ENCODE results near the gene FSCN2.

The FSCN2 gene

DNA sequence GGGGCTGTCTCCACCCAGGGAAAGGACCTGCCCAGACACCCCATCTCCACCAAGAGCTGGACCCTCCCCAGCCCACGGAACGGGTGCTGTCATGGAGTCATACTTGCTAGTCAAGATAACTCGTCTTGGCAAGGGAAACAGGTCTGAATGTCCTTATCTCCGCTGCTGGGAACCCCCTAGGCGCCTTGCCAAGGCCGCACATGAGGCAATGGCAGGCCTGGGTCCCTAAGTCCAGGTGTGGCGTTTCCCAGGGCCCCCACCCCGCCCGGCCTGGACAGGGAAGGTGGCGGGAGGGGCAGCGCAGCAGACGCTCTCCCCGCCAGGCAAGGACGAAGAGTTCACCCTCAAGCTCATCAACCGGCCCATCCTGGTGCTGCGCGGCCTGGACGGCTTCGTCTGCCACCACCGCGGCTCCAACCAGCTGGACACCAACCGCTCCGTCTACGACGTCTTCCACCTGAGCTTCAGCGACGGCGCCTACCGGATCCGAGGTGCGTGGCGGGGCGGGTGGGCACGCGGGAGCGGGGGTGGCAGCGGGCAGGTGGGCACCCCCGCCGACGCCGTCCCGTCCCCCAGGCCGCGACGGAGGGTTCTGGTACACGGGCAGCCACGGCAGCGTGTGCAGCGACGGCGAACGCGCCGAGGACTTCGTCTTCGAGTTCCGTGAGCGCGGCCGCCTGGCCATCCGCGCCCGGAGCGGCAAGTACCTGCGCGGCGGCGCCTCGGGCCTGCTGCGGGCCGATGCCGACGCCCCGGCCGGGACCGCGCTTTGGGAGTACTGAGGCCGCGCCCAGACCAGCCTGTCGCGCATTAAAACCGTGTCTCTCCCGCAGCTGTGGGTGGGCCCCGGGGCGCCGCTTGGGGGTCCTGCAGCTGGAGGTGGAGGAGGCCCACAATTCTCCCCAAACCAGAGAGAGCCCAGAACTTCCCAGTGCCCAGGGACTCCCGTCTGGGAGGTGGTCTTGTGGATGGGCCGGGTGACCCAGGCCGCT, 8.4 kb downstream of the FSCN2 start:
- FAIRE-seq, result no peak
- DNase-seq (ENCODE audit: insufficient read length, low spot score), result no peak
- TF ChIP-seq, protein P1, sequence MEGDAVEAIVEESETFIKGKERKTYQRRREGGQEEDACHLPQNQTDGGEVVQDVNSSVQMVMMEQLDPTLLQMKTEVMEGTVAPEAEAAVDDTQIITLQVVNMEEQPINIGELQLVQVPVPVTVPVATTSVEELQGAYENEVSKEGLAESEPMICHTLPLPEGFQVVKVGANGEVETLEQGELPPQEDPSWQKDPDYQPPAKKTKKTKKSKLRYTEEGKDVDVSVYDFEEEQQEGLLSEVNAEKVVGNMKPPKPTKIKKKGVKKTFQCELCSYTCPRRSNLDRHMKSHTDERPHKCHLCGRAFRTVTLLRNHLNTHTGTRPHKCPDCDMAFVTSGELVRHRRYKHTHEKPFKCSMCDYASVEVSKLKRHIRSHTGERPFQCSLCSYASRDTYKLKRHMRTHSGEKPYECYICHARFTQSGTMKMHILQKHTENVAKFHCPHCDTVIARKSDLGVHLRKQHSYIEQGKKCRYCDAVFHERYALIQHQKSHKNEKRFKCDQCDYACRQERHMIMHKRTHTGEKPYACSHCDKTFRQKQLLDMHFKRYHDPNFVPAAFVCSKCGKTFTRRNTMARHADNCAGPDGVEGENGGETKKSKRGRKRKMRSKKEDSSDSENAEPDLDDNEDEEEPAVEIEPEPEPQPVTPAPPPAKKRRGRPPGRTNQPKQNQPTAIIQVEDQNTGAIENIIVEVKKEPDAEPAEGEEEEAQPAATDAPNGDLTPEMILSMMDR (IDR thresholded peaks at IDR 0.05; ENCODE audit: insufficient read depth, missing control alignments), result no peak

DNA sequence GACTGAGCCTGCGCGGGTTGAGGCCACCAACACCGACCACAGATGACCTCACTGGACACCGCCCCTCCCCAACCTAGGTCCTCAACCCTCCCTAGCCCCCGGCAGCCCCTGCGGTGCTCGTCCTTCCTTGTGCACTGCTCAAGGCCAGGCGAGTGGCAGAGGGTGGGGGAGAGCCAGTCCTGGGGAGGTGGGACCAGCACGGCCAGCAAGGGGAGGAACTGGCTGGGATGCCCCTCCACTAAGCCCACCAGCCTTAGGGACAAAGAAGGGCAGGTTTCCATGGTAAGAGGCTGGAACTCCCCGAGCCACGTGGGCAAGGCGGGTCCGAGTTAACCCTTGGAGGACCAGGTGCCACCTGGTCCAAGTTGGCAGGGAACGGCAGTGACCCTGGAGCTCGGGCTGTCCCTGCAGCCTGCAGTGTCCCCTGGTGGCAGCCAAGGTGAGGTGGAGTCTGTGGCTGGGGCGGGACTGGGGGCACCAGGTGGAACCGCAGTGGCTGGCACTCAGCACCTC, 9.2 kb downstream of the FSCN2 start:
- TF ChIP-seq, protein P1 (IDR thresholded peaks at IDR 0.05; ENCODE audit: insufficient read depth, missing control alignments), result peak; percentile 44
- peak; percentile 85 for DNase-seq (ENCODE audit: insufficient read length, low spot score)
- FAIRE-seq, result no peak

DNA sequence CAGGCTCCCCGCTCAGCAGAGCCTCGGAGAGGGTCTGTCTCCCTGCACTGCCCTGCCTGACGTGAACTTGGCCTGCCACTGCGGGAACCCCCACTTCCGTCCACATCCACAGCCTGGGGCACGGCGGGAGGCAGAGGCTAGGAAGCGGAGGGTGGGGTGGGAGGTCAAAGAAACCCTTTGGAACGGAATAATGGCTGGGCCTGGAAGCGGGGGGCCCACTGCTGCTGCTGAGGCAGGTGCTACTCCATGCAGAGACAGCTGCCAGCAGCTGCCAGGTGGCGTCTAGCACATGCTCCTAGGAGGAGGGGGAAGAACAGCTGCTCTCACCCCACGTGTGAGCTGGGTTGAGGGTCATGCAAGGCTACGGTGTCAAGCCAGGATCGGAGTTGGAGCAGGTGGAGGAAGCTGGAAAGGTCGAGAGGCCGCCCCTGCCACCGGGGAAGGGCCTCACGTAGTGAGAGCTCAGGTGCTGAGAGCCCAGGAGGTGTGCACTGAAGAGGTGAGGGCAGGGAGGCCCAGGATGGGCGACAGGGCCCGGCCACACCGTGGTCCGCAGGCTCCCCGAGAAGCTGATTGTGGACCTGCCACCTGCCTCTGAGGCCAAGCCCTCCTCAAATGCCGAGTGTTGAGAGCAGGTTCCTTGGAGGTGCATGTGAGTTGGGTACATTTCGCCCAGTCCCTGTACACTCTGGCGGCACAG, 9.8 kb downstream of the FSCN2 start:
- TF ChIP-seq, protein P1 (IDR thresholded peaks at IDR 0.05; ENCODE audit: insufficient read depth, missing control alignments), result no peak
- DNase-seq (ENCODE audit: insufficient read length, low spot score) (peak; percentile 70), FAIRE-seq (no peak)

DNA sequence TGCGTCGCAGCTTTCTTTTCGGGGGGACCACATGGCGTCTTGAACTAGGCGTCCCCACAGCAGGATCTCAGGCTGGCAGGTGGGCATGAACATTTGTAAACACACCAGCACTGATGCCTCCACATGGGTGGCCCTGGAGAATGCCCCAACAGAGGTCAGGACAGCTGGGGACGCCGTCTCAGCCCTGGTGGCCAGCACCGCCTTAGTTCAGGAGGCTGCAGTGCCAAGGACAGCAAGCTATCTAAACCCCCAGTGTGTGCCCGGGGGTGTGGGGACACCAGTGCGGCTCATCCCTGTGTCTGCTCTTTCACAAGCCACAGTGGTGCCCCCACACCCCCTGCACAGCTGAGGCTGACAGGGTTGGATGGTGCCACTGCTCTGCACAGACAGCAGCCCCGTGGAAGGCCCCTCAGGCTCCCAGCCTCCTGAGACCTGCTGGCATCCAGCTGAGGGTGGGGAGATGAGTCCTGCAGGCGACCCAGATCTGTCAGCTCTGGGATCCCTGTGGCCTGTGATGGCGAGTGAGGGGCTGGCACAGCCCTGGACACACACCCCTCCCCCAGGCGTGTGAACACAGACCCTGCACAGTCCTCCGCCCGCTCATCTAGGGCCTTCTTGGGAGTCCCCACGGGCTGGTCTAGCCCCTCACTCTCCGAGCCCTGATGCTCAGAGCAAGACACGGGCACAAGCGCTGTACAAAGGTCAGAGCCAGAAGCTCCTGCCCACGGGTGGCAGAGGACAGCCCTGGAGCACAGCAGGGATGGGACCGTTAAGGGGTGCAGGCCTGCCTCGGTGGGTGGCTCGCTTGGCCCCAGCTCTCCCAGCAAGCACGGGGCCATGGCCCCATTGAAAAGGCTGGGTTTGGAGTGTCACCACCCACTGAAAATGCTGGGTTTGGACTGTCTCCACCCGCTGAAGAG, 10.7 kb downstream of the FSCN2 start:
- TF ChIP-seq, protein P1 (IDR thresholded peaks at IDR 0.05; ENCODE audit: insufficient read depth, missing control alignments), result no peak
- no peak for DNase-seq (ENCODE audit: insufficient read length, low spot score)
- FAIRE-seq, result no peak

DNA sequence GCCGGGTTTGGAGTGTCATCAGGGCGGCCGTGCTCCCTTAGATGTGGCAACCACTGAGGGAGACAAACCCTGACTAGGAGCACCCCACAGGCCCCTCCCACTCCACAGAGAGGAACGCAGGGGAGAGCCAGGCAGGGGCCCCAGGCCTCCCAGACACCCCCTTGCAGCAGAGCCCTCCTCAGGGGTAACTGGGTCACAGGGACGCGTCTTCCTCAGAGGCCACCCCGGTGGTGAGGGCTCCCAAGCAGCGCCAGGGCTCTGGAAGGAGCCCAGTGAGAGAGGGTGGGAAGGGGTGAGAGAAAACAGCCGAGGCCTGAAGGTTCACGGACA, 11.4 kb downstream of the FSCN2 start:
- FAIRE-seq (no peak), DNase-seq (ENCODE audit: insufficient read length, low spot score) (no peak)
- TF ChIP-seq, protein P1 (IDR thresholded peaks at IDR 0.05; ENCODE audit: insufficient read depth, missing control alignments), result no peak

DNA sequence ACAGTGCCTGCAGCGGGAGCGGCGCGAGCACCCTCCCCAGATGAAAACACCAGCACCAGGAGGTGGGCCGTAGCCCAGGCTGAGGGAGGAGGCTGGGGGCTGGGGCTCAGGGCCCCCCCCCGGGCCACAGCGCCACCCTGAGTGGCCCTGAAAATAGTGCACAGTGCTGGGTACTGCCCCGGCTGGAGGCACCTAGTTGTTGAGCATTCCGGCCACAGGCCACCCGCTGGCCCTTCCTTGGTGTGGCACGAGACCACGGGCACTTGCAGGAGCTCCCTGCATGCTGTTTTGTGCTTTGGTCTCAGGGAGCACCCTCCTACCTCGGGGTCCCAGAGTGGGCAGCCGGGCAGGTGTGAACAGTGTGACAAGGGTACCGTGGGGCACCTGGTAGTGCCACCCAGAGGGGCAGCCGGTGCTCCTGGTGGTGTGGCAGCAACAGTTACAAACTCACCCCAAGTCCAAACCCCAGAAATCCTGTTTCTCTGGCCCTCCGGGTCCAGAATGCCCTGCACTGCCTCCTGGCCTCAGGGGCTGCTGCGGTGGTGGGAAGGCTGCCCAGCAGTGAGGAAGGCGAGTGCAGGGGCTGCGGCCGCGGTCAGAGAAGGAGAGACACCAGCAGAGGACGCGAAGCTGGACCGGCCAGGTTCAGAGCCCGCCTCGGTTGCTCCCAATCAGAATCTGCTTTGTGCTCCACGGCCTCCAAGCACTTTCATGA, 11.9 kb downstream of the FSCN2 start:
- DNase-seq (ENCODE audit: insufficient read length, low spot score), result no peak
- no peak for FAIRE-seq
- TF ChIP-seq, protein P1 (IDR thresholded peaks at IDR 0.05; ENCODE audit: insufficient read depth, missing control alignments), result no peak
